ENCODE measurements around the gene SCYGR1.

DNA sequence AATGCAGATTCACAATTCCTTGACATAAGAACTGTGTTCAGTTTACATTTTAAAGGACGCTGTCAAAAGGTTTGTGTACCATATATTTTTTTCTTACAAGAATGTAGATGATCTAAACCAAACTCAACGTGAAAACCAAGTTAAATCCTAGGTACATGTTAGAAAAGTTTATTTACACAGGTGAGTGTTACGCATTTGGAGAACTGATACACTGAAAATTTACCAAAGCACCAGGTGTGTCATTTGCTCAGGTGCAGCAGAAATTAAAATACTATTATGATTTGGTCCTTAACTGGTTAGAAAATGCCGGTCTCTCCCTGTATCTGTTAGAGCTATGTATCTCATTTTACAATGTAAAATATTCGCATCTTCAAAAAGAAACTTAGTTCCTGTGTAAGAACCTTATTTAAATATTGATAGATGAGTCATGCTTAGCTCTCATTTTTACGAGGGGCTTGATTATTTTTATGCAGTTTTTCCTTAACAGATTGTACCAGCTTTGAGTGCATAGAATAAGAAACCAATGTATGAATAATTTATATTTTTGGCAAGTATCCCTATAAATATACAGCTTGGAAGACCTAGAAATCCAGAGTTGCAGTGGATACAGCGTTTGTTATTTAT, 37.6 kb downstream of the SCYGR1 start:
- TF ChIP-seq, protein P1, sequence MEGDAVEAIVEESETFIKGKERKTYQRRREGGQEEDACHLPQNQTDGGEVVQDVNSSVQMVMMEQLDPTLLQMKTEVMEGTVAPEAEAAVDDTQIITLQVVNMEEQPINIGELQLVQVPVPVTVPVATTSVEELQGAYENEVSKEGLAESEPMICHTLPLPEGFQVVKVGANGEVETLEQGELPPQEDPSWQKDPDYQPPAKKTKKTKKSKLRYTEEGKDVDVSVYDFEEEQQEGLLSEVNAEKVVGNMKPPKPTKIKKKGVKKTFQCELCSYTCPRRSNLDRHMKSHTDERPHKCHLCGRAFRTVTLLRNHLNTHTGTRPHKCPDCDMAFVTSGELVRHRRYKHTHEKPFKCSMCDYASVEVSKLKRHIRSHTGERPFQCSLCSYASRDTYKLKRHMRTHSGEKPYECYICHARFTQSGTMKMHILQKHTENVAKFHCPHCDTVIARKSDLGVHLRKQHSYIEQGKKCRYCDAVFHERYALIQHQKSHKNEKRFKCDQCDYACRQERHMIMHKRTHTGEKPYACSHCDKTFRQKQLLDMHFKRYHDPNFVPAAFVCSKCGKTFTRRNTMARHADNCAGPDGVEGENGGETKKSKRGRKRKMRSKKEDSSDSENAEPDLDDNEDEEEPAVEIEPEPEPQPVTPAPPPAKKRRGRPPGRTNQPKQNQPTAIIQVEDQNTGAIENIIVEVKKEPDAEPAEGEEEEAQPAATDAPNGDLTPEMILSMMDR (conservative IDR thresholded peaks at IDR 0.05 in 1 of 2, IDR thresholded peaks at IDR 0.05 in 1 of 2; ENCODE audit: extremely low read depth in 1 of 2, insufficient read depth in 1 of 2, low read depth in 1 of 2, low read length in 2 of 2) = no peak
- no peak for TF ChIP-seq EZH2 (IDR thresholded peaks at IDR 0.05; ENCODE audit: borderline replicate concordance, low read length)

Data from mammary epithelial cell (primary cell).